HG03139 (cell line): Measurements from ENCODE around the gene NTNG1.

Source experiments
- ATAC-seq: cut with Tn5 transposase; IDR thresholded peaks from one replicate; pipeline ENCODE4 v1.9.1; 2021; ENCODE audit not compliant: unreplicated experiment

Gene NTNG1

GRCh38 chr1:107389410-107390396 is 248.9 kb downstream of the NTNG1 start:
- ATAC-seq = no peak

GRCh38 chr1:107394301-107394700 is 253.5 kb downstream of the NTNG1 start:
- ATAC-seq = no peak

- ATAC-seq = no peak
Observed at GRCh38 chr1:107401704-107402103, 260.9 kb downstream of the NTNG1 start.

- ATAC-seq = no peak
Observed at GRCh38 chr1:107404756-107405155, 263.9 kb downstream of the NTNG1 start.

GRCh38 chr1:107405236-107405635 is 264.4 kb downstream of the NTNG1 start:
- no peak for ATAC-seq

- no peak for ATAC-seq
Observed at GRCh38 chr1:107407011-107407410, 266.2 kb downstream of the NTNG1 start.

GRCh38 chr1:107413546-107413945 is 272.7 kb downstream of the NTNG1 start:
- ATAC-seq = no peak

GRCh38 chr1:107413951-107414350 is 273.1 kb downstream of the NTNG1 start:
- ATAC-seq = no peak

- no peak for ATAC-seq
Observed at GRCh38 chr1:107414550-107414949, 273.7 kb downstream of the NTNG1 start.

- ATAC-seq = no peak
Observed at GRCh38 chr1:107415241-107415640, 274.4 kb downstream of the NTNG1 start.

GRCh38 chr1:107419003-107419402 is 278.2 kb downstream of the NTNG1 start:
- ATAC-seq = no peak

GRCh38 chr1:107422901-107423300 is 282.1 kb downstream of the NTNG1 start:
- ATAC-seq = no peak

GRCh38 chr1:107430540-107431228 is 289.8 kb downstream of the NTNG1 start:
- peak; percentile 75 for ATAC-seq

GRCh38 chr1:107432108-107432507 is 291.3 kb downstream of the NTNG1 start:
- ATAC-seq = no peak

GRCh38 chr1:107433068-107433467 is 292.2 kb downstream of the NTNG1 start:
- ATAC-seq = no peak

GRCh38 chr1:107433635-107434360 is 293.0 kb downstream of the NTNG1 start:
- ATAC-seq = no peak

GRCh38 chr1:107434361-107434693 is 293.5 kb downstream of the NTNG1 start:
- peak; percentile 42 for ATAC-seq

GRCh38 chr1:107436552-107437241 is 295.9 kb downstream of the NTNG1 start:
- no peak for ATAC-seq

- no peak for ATAC-seq
Observed at GRCh38 chr1:107439567-107439966, 298.7 kb downstream of the NTNG1 start.

GRCh38 chr1:107442551-107442950 is 301.7 kb downstream of the NTNG1 start:
- ATAC-seq = no peak

- no peak for ATAC-seq
Observed at GRCh38 chr1:107443027-107443426, 302.2 kb downstream of the NTNG1 start.
